SU-DHL-6 (cell line): Measurements from ENCODE around the gene TULP4.

Experiments
- H2AFZ ChIP-seq: fragments of 200-600 bp; sonication (generic); 2 replicates; pipeline ENCODE4 v1.6.1; 2014; ENCODE audit warnings: low read depth, mild to moderate bottlenecking, moderate library complexity, mixed read lengths, antibody characterized with exemption, low read length; ENCODE audit not compliant: severe bottlenecking
- H3F3A ChIP-seq: fragments of 200-600 bp; shearing (Covaris generic); 2 replicates; pipeline ENCODE4 v1.6.0; 2016; ENCODE audit warnings: antibody characterized with exemption, mild to moderate bottlenecking; ENCODE audit not compliant: insufficient read depth
- H3K27ac ChIP-seq: fragments of 200-600 bp; sonication (generic); 2 replicates; pipeline ENCODE4 v1.5.1; 2016; ENCODE audit warnings: low read depth, mild to moderate bottlenecking, low read length, moderate library complexity, mixed read lengths
- H3K27me3 ChIP-seq: fragments of 200-600 bp; sonication (generic), shearing (Covaris generic); 2 replicates; pipeline ENCODE4 v1.6.0; 2014; ENCODE audit warnings: mild to moderate bottlenecking, low read length
- H3K36me3 ChIP-seq: fragments of 200-600 bp; sonication (generic); 2 replicates; pipeline ENCODE4 v1.6.1; 2014; ENCODE audit warnings: mild to moderate bottlenecking, low read length, mixed read lengths
- H3K4me2 ChIP-seq: fragments of 300-600, 200-600 bp; shearing (Covaris generic), sonication (generic); 2 replicates; pipeline ENCODE4 v1.6.0; 2014; ENCODE audit warnings: low read length, low read depth, mild to moderate bottlenecking; ENCODE audit not compliant: poor library complexity, severe bottlenecking
- H3K4me3 ChIP-seq: fragments of 200-600 bp; sonication (generic); 2 replicates; pipeline ENCODE4 v1.5.1; 2014; ENCODE audit warnings: antibody characterized with exemption, low read length, mild to moderate bottlenecking, mixed read lengths; ENCODE audit not compliant: insufficient read depth, poor library complexity, severe bottlenecking
- H3K79me2 ChIP-seq: fragments of 200-600 bp; sonication (generic); 2 replicates; pipeline ENCODE4 v1.6.1; 2014; ENCODE audit warnings: mild to moderate bottlenecking, low read length, moderate library complexity; ENCODE audit not compliant: insufficient read depth
- H3K9ac ChIP-seq: fragments of 200-600 bp; sonication (generic); 2 replicates; pipeline ENCODE4 v1.7.0; 2014; ENCODE audit warnings: mild to moderate bottlenecking, low read length
- H3K9me2 ChIP-seq: fragments of 200-600 bp; sonication (generic); replicated peaks from 2 replicates; pipeline ENCODE4 v1.6.1; 2014; ENCODE audit warnings: low read length; ENCODE audit not compliant: insufficient read depth
- H3K9me3 ChIP-seq: fragments of 200-600 bp; sonication (generic); 2 replicates; pipeline ENCODE4 v1.6.1; 2014; ENCODE audit warnings: low read length, mixed read lengths; ENCODE audit not compliant: insufficient read depth
- H4K20me1 ChIP-seq: fragments of 200-600 bp; sonication (generic); 2 replicates; pipeline ENCODE4 v1.6.1; 2014; ENCODE audit warnings: low read depth, mild to moderate bottlenecking, antibody characterized with exemption, low read length, moderate library complexity, mixed read lengths
- EZH2phosphoT487 ChIP-seq: fragments of 200-600 bp; sonication (generic), shearing (Covaris generic); conservative IDR thresholded peaks from 2 replicates; pipeline ENCODE4 v1.6.1; 2018; ENCODE audit warnings: mild to moderate bottlenecking, antibody characterized with exemption, low read length, moderate library complexity, mixed read lengths
- TF ChIP-seq, protein P1 (sequence below): fragments of 200-600 bp; sonication (generic); IDR thresholded peaks from one replicate; pipeline ENCODE4 v1.5.1; 2017; ENCODE audit warnings: antibody characterized with exemption, mild to moderate bottlenecking, low read length, moderate library complexity; ENCODE audit not compliant: insufficient read depth, poor library complexity, severe bottlenecking

The TULP4 gene

DNA sequence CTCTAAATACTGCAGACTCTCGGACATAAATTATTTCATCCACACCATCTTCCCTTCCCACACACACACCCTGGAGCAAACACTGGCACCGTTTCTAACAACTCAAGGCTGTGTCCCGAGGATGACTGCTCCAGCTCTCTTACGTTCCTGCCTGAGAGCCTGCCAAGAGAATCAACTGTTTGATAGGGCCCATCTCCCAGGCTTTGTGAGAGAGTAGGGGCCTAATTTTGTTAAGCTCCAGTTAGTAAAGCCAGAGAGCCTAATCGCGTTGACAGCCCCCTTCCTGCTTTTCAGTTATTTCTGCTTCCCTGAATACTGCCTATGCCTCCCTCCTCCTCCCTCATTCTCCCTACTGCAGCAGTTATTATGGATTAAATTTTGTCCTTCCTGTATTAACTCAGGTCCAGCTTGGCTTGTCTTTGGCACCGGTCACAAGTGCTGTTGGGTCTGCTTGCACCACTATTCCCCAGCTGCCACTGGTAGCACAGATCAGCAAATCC lies 129.5 kb downstream of the TULP4 start:
- no peak for TF ChIP-seq EZH2phosphoT487
- TF ChIP-seq, protein P1, sequence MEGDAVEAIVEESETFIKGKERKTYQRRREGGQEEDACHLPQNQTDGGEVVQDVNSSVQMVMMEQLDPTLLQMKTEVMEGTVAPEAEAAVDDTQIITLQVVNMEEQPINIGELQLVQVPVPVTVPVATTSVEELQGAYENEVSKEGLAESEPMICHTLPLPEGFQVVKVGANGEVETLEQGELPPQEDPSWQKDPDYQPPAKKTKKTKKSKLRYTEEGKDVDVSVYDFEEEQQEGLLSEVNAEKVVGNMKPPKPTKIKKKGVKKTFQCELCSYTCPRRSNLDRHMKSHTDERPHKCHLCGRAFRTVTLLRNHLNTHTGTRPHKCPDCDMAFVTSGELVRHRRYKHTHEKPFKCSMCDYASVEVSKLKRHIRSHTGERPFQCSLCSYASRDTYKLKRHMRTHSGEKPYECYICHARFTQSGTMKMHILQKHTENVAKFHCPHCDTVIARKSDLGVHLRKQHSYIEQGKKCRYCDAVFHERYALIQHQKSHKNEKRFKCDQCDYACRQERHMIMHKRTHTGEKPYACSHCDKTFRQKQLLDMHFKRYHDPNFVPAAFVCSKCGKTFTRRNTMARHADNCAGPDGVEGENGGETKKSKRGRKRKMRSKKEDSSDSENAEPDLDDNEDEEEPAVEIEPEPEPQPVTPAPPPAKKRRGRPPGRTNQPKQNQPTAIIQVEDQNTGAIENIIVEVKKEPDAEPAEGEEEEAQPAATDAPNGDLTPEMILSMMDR = no peak
- Histone ChIP-seq H3K27ac (no peak overlapping the region), H2AFZ (no peak overlapping the region), H4K20me1 (no peaks in the 10 kb centered on the region), H3K9me3 (no peaks in the 10 kb centered on the region), H3F3A (no peaks in the 10 kb centered on the region), H3K79me2 (no peaks in the 10 kb centered on the region), H3K9ac (no peak overlapping the region), H3K27me3 (no peaks in the 10 kb centered on the region), H3K9me2 (no peaks in the 10 kb centered on the region), H3K4me2 (no peak overlapping the region), H3K4me3 (no peak overlapping the region), H3K36me3 (no peaks in the 10 kb centered on the region)

DNA sequence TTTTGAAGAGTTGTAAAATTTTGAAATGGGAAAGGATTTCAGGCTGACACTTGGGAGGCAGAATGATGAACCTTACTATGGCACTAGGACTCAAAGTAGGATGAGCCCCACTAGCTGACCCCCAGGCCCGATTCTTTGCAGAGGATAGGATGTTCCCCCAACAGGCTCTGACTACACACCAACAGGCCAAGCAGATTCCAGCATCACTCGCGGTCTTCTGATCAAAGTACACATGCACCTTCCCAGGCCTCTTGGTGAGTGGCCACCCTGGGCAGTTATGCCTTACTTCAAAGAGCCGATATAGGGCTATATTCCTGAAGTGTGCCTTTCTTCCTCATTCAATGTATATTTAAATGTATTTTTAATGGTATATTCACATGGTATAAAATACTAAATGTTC lies 130.0 kb downstream of the TULP4 start:
- no peaks in the 10 kb centered on the region for H3K9me3 ChIP-seq
- H3K79me2 ChIP-seq = no peaks in the 10 kb centered on the region
- H3K27me3 ChIP-seq = no peaks in the 10 kb centered on the region
- no peak overlapping the region for H3K27ac ChIP-seq
- no peak overlapping the region for H3K4me2 ChIP-seq
- no peaks in the 10 kb centered on the region for H3K9me2 ChIP-seq
- H2AFZ ChIP-seq = no peak overlapping the region
- TF ChIP-seq, protein P1 = no peak
- no peak for TF ChIP-seq EZH2phosphoT487
- no peak overlapping the region for H3K9ac ChIP-seq
- H3K4me3 ChIP-seq = no peak overlapping the region
- H4K20me1 ChIP-seq = no peaks in the 10 kb centered on the region
- H3K36me3 ChIP-seq = no peaks in the 10 kb centered on the region
- H3F3A ChIP-seq = no peaks in the 10 kb centered on the region

DNA sequence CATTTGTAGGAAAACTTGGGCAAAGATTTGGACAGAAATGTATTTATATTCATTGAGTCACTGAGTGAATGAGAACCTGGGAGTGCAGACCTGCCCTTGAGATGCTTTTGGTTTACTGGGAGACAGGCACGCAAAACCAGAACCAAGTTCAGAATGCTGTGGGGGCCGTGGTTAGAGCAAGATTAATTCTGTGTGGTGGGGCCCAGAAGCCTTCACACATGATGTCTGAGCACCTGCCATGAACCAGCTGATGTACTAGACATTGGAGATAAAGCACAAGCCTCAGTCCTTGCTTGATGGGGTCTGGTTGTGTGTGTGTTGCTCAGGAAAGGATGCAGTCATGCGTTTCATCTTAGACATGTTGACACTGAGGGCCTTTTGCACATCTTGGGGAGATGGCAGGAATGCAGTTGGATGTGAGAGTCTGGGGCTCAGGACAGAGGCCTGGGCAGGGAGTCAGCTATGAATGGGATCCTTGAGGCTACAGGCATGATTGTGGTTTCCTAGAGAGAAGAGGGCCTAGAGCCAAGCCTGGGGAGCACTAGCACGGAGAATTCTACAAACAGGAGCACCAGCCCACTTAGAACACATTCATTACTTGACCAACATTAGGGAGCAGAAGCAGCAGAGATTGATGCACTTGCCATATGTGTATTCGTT lies 133.3 kb downstream of the TULP4 start:
- no peaks in the 10 kb centered on the region for H3K9me2 ChIP-seq
- H3K36me3 ChIP-seq = no peaks in the 10 kb centered on the region
- no peak overlapping the region for H3K9ac ChIP-seq
- H3F3A ChIP-seq = no peaks in the 10 kb centered on the region
- H3K79me2 ChIP-seq = no peaks in the 10 kb centered on the region
- H4K20me1 ChIP-seq = no peaks in the 10 kb centered on the region
- no peak overlapping the region for H3K4me2 ChIP-seq
- no peak overlapping the region for H2AFZ ChIP-seq
- H3K9me3 ChIP-seq = no peaks in the 10 kb centered on the region
- no peak for TF ChIP-seq EZH2phosphoT487
- TF ChIP-seq, protein P1 = no peak
- no peaks in the 10 kb centered on the region for H3K27me3 ChIP-seq
- no peak overlapping the region for H3K27ac ChIP-seq
- no peak overlapping the region for H3K4me3 ChIP-seq
